Mesenchymal stem cell (in vitro differentiated cells and primary cell): ENCODE data around the gene ITGA5.
A peak's percentile ranks its signal among the peaks of the same experiment; 100 is the strongest.

ENCODE experiments used
- DNase-seq: peaks from one replicate; pipeline ENCODE4 v3.0.0-alpha.2; 2013
- H2AFZ ChIP-seq: one replicate; pipeline ENCODE4 v1.6.1; 2013; ENCODE audit warnings: low read depth, mild to moderate bottlenecking, control low read depth, inconsistent platforms, low read length, moderate library complexity
- H2AK5ac ChIP-seq: 2 replicates; pipeline ENCODE4 v1.6.1; 2013; ENCODE audit warnings: low read length, moderate library complexity, mild to moderate bottlenecking, inconsistent platforms; ENCODE audit not compliant: severe bottlenecking
- H2BK120ac ChIP-seq: one replicate; pipeline ENCODE4 v1.6.1; 2013; ENCODE audit warnings: low read depth, mild to moderate bottlenecking, inconsistent platforms, low read length, moderate library complexity
- H2BK12ac ChIP-seq, 2 experiments: one replicate each; pipeline ENCODE4 v1.6.1; 2013; ENCODE audit warnings: inconsistent platforms in 2 of 2, low read length in 2 of 2, mild to moderate bottlenecking in 2 of 2, moderate library complexity in 2 of 2, control low read depth in 1 of 2
- H2BK15ac ChIP-seq: one replicate; pipeline ENCODE4 v1.6.1; 2013; ENCODE audit warnings: mild to moderate bottlenecking, low read depth, inconsistent platforms; ENCODE audit not compliant: poor library complexity, severe bottlenecking
- H2BK5ac ChIP-seq: 2 replicates; pipeline ENCODE4 v1.6.1; 2013; ENCODE audit warnings: low read depth, mild to moderate bottlenecking, low read length, control low read depth, inconsistent platforms; ENCODE audit not compliant: poor library complexity, severe bottlenecking
- H3K14ac ChIP-seq, 2 experiments: one replicate each; pipeline ENCODE4 v1.6.1; 2013; ENCODE audit warnings: inconsistent platforms in 2 of 2, low read length in 2 of 2, control low read depth in 1 of 2, mild to moderate bottlenecking in 1 of 2, moderate library complexity in 1 of 2
- H3K18ac ChIP-seq, 2 experiments: one replicate each; pipeline ENCODE4 v1.6.1; 2013; ENCODE audit warnings: inconsistent platforms in 2 of 2, low read length in 2 of 2, control low read depth in 1 of 2, low read depth in 1 of 2, mild to moderate bottlenecking in 1 of 2
- H3K23ac ChIP-seq, 2 experiments: one replicate each; pipeline ENCODE4 v1.6.1; 2013; ENCODE audit warnings: inconsistent platforms in 2 of 2, low read length in 2 of 2, mild to moderate bottlenecking in 2 of 2, moderate library complexity in 2 of 2, control low read depth in 1 of 2
- H3K27ac ChIP-seq: 2 replicates; pipeline ENCODE4 v1.5.1; 2013; ENCODE audit warnings: mild to moderate bottlenecking, moderate library complexity, low read length, control low read depth, inconsistent platforms; ENCODE audit not compliant: poor library complexity, severe bottlenecking
- H3K27me3 ChIP-seq, 2 experiments: 2 replicates each; pipeline versions ENCODE4 v1.6.1 to v1.7.0; 2013; ENCODE audit warnings: low read length in 2 of 2, mild to moderate bottlenecking in 2 of 2, moderate library complexity in 2 of 2, control low read depth in 1 of 2, inconsistent platforms in 1 of 2; ENCODE audit not compliant: control insufficient read depth in 1 of 2, insufficient read depth in 1 of 2
- H3K36me3 ChIP-seq, 2 experiments: 2 replicates each; pipeline versions ENCODE4 v1.6.1 to v1.7.0; 2013; ENCODE audit warnings: low read length in 2 of 2, control low read depth in 1 of 2, inconsistent platforms in 1 of 2, low read depth in 1 of 2, mild to moderate bottlenecking in 1 of 2; ENCODE audit not compliant: insufficient read depth in 2 of 2, control insufficient read depth in 1 of 2
- H3K4ac ChIP-seq, 2 experiments: one replicate each; pipeline ENCODE4 v1.6.1; 2013; ENCODE audit warnings: inconsistent platforms in 2 of 2, low read length in 2 of 2, mild to moderate bottlenecking in 2 of 2, moderate library complexity in 2 of 2, control low read depth in 1 of 2, low read depth in 1 of 2
- H3K4me1 ChIP-seq: 2 replicates; pipeline ENCODE4 v1.6.1; 2013; ENCODE audit warnings: low read depth, low read length, control low read depth; ENCODE audit not compliant: control insufficient read depth, insufficient read depth
- H3K4me2 ChIP-seq: 2 replicates; pipeline ENCODE4 v1.6.1; 2013; ENCODE audit warnings: low read length, mild to moderate bottlenecking, inconsistent platforms; ENCODE audit not compliant: poor library complexity, severe bottlenecking
- H3K4me3 ChIP-seq, 2 experiments: 2 replicates each; pipeline versions ENCODE4 v1.5.1 to v1.7.0; 2013; ENCODE audit warnings: low read length in 2 of 2, mild to moderate bottlenecking in 2 of 2, control low read depth in 1 of 2, low read depth in 1 of 2; ENCODE audit not compliant: insufficient read depth in 1 of 2
- H3K79me1 ChIP-seq: replicated peaks from 2 replicates; pipeline ENCODE4 v1.6.1; 2013; ENCODE audit warnings: mild to moderate bottlenecking, control low read depth, low read length, inconsistent platforms; ENCODE audit not compliant: poor library complexity, severe bottlenecking
- H3K9ac ChIP-seq: 2 replicates; pipeline ENCODE4 v1.7.0; 2013; ENCODE audit warnings: mild to moderate bottlenecking, low read length, moderate library complexity
- H3K9me3 ChIP-seq: 2 replicates; pipeline ENCODE4 v1.7.0; 2013; ENCODE audit warnings: mild to moderate bottlenecking, low read length; ENCODE audit not compliant: control insufficient read depth
- H4K8ac ChIP-seq: one replicate; pipeline ENCODE4 v1.6.1; 2013; ENCODE audit warnings: inconsistent platforms, mild to moderate bottlenecking, low read length, moderate library complexity
- H4K91ac ChIP-seq: one replicate; pipeline ENCODE4 v1.6.1; 2013; ENCODE audit warnings: mild to moderate bottlenecking, low read length, inconsistent platforms
- WGBS: methylation state at CpG from one replicate; pipeline ENCODE4 v1.1.7; 2013; ENCODE audit warnings: mixed read lengths; 5-methylcytosine and 5-hydroxymethylcytosine counted together

ITGA5 gene

GRCh38 chr12:54407183-54407905, 11.7 kb downstream of the ITGA5 start:
- Histone ChIP-seq H3K4me3 (no peak overlapping the region), H3K4me1 (peaks cover 8% of the 10 kb centered on the region), H3K4ac (no peak overlapping the region), H3K4me2 (no peak overlapping the region), H3K27ac (no peak overlapping the region), H2BK120ac (no peak overlapping the region), H3K14ac (no peak overlapping the region), H2BK12ac (no peak overlapping the region), H3K27me3 (no peaks in the 10 kb centered on the region), H3K79me1 (peaks cover 39% of the 10 kb centered on the region), H3K36me3 (peaks cover 68 to 80% of the 10 kb centered on the region in 2 experiments), H4K91ac (no peak overlapping the region), H2BK5ac (no peak overlapping the region), H3K18ac (no peak overlapping the region), H3K9ac (peak overlapping the region; percentile 40), H2AK5ac (no peak overlapping the region), H2BK15ac (no peak overlapping the region), H3K23ac (no peak overlapping the region), H2AFZ (no peak overlapping the region), H4K8ac (no peak overlapping the region), H3K9me3 (no peaks in the 10 kb centered on the region)
- DNase-seq = no peak
- WGBS = 87% methylated on average over 5 of the region's 5 CpGs

DNA sequence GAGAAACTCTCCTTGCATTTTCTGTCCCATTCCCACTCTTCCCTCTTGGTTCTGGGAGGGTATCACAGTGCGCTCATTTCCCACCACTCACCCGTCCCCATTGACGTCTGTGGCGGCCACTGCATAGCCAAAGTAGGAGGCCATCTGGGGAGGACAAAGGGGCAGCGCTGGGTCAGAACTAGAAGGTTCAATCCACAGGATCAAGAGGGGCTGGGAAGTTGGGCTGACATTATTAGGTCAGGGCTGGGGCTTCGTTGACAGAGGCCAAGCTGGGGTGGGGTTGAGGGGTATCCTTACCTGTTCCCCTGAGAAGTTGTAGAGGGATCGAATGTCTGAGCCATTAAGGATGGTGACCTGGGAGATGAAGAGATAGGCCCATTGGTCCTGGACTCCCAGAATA, 13.5 kb downstream of the ITGA5 start:
- H4K8ac ChIP-seq = peak overlapping the region; percentile 13
- no peak overlapping the region for H2BK12ac ChIP-seq
- H3K18ac ChIP-seq = no peak overlapping the region
- 98% methylated on average over 6 of the region's 7 CpGs for WGBS
- H3K4me1 ChIP-seq = no peaks in the 10 kb centered on the region
- no peaks in the 10 kb centered on the region for H3K27me3 ChIP-seq
- no peak overlapping the region for H3K14ac ChIP-seq
- no peak overlapping the region for H3K4ac ChIP-seq
- no peak overlapping the region for H2AK5ac ChIP-seq
- no peaks in the 10 kb centered on the region for H3K9me3 ChIP-seq
- no peak for DNase-seq
- peaks cover 81 to 94% of the 10 kb centered on the region in 2 experiments for H3K36me3 ChIP-seq
- no peak overlapping the region for H3K4me2 ChIP-seq
- H3K79me1 ChIP-seq = peaks cover 41% of the 10 kb centered on the region
- H2BK120ac ChIP-seq = no peak overlapping the region
- H2AFZ ChIP-seq = no peak overlapping the region
- peak overlapping the region; percentile 44 for H3K9ac ChIP-seq
- H3K23ac ChIP-seq = no peak overlapping the region
- no peak overlapping the region for H2BK5ac ChIP-seq
- no peak overlapping the region for H3K4me3 ChIP-seq
- H3K27ac ChIP-seq = no peak overlapping the region
- no peak overlapping the region for H2BK15ac ChIP-seq
- no peak overlapping the region for H4K91ac ChIP-seq

GRCh38 chr12:54405106-54405505, 14.0 kb downstream of the ITGA5 start:
- H3K14ac ChIP-seq = no peak overlapping the region
- H3K9me3 ChIP-seq = no peaks in the 10 kb centered on the region
- H3K4me3 ChIP-seq = no peak overlapping the region
- no peak overlapping the region for H4K8ac ChIP-seq
- H2BK15ac ChIP-seq = no peak overlapping the region
- peaks cover 83 to 97% of the 10 kb centered on the region in 2 experiments for H3K36me3 ChIP-seq
- no peak overlapping the region for H3K4ac ChIP-seq
- H3K18ac ChIP-seq = no peak overlapping the region
- peaks cover 37% of the 10 kb centered on the region for H3K79me1 ChIP-seq
- H3K27me3 ChIP-seq = no peaks in the 10 kb centered on the region
- H3K27ac ChIP-seq = no peak overlapping the region
- no peak overlapping the region for H3K4me2 ChIP-seq
- DNase-seq = no peak
- H4K91ac ChIP-seq = peak overlapping the region; percentile 23
- H3K4me1 ChIP-seq = no peaks in the 10 kb centered on the region
- no peak overlapping the region for H2BK12ac ChIP-seq
- no peak overlapping the region for H2AFZ ChIP-seq
- H2AK5ac ChIP-seq = no peak overlapping the region
- H2BK5ac ChIP-seq = no peak overlapping the region
- no peak overlapping the region for H3K23ac ChIP-seq
- no peak overlapping the region for H2BK120ac ChIP-seq
- H3K9ac ChIP-seq = peak overlapping the region; percentile 44
- WGBS = 94% methylated on average over 10 of the region's 10 CpGs

DNA sequence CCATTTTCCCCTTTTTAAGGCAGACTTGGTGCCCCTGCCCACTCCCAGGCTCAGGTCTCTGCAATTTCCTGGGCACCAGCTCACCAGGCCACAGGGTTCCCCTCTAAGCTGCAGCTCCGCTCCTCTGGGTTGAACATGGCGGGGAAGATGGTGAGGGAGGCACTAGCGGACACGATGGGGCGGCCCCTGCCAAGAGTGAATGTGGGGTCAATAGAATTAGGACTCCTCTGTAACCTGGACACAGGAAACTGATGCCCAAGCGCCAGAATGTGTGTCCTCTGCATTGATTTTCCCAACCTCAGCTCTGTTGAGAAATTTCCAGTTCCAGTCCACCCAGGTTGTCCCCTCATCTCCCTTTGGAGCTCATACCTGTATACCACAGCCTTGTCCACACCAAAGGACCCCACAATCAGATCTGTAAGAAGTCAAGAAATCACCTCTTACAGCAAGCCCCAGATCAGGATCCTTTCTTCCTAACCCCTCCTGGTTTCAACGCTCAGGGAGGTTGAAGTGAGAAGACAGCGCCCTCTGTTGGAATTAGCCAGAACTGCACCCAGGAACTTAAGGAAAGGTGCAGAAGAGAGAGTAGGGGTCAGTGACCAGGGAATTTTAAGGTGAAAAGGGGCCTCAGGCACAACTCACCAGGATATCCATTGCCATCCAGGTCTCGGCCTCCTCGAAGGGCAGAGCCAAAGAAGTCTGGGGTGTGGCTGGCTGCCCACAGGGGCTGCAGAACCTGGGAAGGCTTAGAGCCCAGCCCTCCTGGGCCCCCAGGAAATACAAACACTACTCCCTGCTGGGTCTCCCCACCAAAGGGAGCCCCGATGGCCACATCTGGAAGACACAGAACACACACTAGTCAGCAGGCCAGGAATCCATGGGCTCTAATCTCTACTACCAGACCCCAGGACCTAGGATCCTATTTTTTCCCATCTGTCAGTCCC, 14.7 kb downstream of the ITGA5 start:
- Histone ChIP-seq H2BK15ac (no peak overlapping the region), H3K27ac (no peak overlapping the region), H3K4me1 (no peaks in the 10 kb centered on the region), H3K14ac (no peak overlapping the region), H3K36me3 (peaks cover 81 to 98% of the 10 kb centered on the region in 2 experiments), H4K8ac (no peak overlapping the region), H3K27me3 (no peaks in the 10 kb centered on the region), H2BK5ac (no peak overlapping the region), H3K4ac (no peak overlapping the region), H3K79me1 (peaks cover 32% of the 10 kb centered on the region), H3K4me2 (no peak overlapping the region), H4K91ac (no peak overlapping the region), H2BK12ac (no peak overlapping the region), H3K18ac (no peak overlapping the region), H3K9ac (peak overlapping the region; percentile 44), H2AK5ac (no peak overlapping the region), H3K9me3 (no peaks in the 10 kb centered on the region), H2BK120ac (no peak overlapping the region), H2AFZ (no peak overlapping the region), H3K23ac (no peak overlapping the region), H3K4me3 (no peak overlapping the region)
- peak; percentile 72 for DNase-seq
- WGBS = 66% methylated on average over 11 of the region's 11 CpGs
